IgD-negative memory B cell (primary cell): ENCODE measurements around the gene KANSL3. TPM values are rescaled to one million over a fixed set of nuclear protein-coding genes. Genes with fewer than 3 reads are reported as not detected.

ENCODE experiments used
- H3K27ac Mint-ChIP-seq, 3 donors: one replicate each; pipeline ENCODE4 v1.8.0; 2020 to 2022; ENCODE audit warnings: mild to moderate bottlenecking in 3 of 3, mixed read lengths in 3 of 3, moderate library complexity in 1 of 3
- H3K27me3 Mint-ChIP-seq: one replicate; pipeline ENCODE4 v1.8.0; 2021; ENCODE audit warnings: mixed read lengths
- H3K36me3 Mint-ChIP-seq: one replicate; pipeline ENCODE4 v1.8.0; 2020; ENCODE audit warnings: mild to moderate bottlenecking, mixed read lengths
- H3K4me1 Mint-ChIP-seq, 3 donors: one replicate each; pipeline ENCODE4 v1.8.0; 2020 to 2022; ENCODE audit warnings: mixed read lengths in 3 of 3, mild to moderate bottlenecking in 1 of 3
- H3K4me3 Mint-ChIP-seq, 4 donors: one replicate each; pipeline ENCODE4 v1.8.0; 2020 to 2022; ENCODE audit warnings: mild to moderate bottlenecking in 4 of 4, mixed read lengths in 4 of 4, moderate library complexity in 3 of 4
- H3K9me3 Mint-ChIP-seq, 3 donors: one replicate each; pipeline ENCODE4 v1.8.0; 2020 to 2021; ENCODE audit warnings: mixed read lengths in 3 of 3, mild to moderate bottlenecking in 1 of 3
- polyA plus RNA-seq: library from polyadenylated mRNA; unstranded; fragments of 300-500 nt; fragmentation: Illumina TruSeq; gene quantifications from one replicate; pipeline ENCODE4 v1.2.3, GENCODE V29; 2021

KANSL3 gene
- polyA plus RNA-seq, 1 donor from 2014 or later: 17.3 TPM

DNA sequence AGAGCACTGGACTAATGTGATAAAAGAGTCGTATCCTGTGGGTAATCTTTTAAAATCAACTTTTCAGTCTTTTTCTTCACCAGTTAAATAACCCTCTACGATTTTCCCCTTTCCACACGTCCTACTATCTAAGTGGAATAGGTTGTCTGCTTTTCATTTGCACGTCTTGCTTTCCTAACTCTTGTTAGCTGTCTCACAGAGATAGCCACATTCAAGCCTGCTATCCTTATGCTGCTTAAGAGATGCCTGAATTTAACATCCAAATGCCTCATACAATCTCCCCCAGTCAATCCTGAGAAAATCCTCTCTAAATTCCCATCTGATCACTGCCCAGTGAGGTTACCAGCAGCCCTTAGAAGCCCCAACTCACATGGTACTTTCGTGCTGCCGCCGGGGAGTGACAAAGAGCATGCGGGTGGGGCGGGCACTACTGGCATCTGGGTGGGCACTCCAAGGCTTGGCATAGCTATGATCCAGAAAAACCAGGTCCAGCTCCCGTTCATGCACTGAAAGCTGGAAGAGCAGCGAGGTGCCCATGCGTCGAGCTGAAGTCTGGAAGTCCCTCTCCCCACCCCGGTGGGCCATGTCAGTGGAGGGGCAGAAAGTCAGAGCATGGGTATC is 1.5 kb downstream of the KANSL3 start:
- H3K36me3 Mint-ChIP-seq: no peaks in the 10 kb centered on the region
- H3K4me3 Mint-ChIP-seq: peak overlapping the region; percentile 93 to 99 (median 96)
- H3K27ac Mint-ChIP-seq: peak overlapping the region in 2 of 3 donors; percentile 93 to 94
- no peaks in the 10 kb centered on the region for H3K27me3 Mint-ChIP-seq
- peaks cover 24 to 33% (median 30%) of the 10 kb centered on the region in 3 donors for H3K4me1 Mint-ChIP-seq
- H3K9me3 Mint-ChIP-seq: no peaks in the 10 kb centered on the region

DNA sequence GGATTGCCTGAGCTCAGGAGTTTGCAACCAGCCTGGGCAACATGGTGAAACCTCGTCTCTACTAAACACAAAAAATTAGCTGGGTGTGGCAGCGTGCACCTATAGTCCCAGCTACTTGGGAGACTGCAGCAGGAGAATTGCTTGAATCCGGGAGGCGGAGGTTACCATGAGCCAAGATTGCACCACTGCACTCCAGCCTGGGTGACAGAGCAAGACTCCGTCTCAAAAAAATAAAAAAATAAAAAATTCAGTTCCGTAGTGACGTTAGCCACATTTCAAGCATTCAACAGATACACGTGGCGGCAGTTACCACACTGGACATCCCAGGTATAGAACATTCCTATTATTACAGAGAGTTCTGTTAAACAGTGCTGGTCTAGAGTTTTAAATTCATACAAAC is 4.5 kb downstream of the KANSL3 start:
- Mint-ChIP-seq H3K27ac (no peak overlapping the region), H3K4me3 (peak overlapping the region in 1 of 4 donors; percentile 35), H3K27me3 (no peaks in the 10 kb centered on the region), H3K36me3 (no peaks in the 10 kb centered on the region), H3K4me1 (peaks cover 25 to 39% (median 26%) of the 10 kb centered on the region in 3 donors), H3K9me3 (no peaks in the 10 kb centered on the region)

- Mint-ChIP-seq H3K36me3 (no peaks in the 10 kb centered on the region), H3K4me3 (no peak overlapping the region), H3K27ac (no peak overlapping the region), H3K27me3 (no peaks in the 10 kb centered on the region), H3K9me3 (no peaks in the 10 kb centered on the region), H3K4me1 (peaks cover 14 to 37% (median 21%) of the 10 kb centered on the region in 3 donors)
These were observed 6.2 kb downstream of the KANSL3 start for GRCh38 chr2:96631804-96632435.

- Mint-ChIP-seq H3K4me3 (no peak overlapping the region), H3K27ac (no peak overlapping the region), H3K4me1 (peaks cover 9 to 16% (median 10%) of the 10 kb centered on the region in 3 donors), H3K36me3 (peaks cover 6% of the 10 kb centered on the region), H3K27me3 (no peaks in the 10 kb centered on the region), H3K9me3 (no peaks in the 10 kb centered on the region)
These were observed 11.6 kb downstream of the KANSL3 start for GRCh38 chr2:96626553-96626942.

DNA sequence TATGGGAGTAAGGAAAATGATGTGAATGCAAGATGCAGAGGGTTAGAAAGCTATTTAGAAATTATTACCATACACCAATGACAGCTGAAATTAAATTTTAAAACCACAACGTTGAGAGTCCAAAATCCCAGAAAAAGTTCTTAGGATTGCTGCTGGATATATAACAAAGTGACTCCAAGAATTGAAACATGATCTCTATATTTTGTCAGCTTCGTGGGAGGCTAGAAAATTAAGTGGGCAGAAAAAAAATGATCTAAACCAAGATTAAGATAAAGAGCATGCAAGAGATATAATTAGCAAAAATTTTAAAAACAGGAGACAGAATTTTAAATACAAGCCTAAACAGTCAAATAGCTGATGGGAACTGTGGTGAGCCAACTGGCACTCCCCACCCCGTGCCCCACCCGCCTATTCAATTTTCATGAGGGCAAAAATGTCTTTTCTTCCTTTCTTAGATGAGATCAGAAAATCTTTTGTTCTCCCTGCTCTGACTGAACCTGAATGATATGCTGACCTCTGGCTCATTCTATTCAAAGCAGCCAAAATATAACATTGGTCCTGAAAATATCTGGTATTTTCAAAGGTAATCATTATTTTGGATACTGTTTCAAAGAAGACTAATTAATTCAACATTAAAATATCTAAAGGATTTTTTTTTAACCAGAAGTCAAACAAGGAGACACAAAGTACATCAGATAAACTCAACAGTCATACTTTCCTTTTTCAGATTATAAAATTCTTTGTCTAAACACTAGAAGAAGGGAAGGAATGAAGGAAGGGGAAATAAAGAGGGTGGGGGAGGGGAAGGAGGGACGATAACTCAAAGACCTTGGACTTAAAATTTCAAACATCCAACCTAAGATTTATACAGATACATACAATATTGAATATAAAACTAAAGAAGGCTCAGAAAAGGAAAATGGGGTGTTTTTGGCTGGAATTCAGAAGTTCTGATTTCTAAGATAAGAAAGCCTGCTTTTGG is 12.2 kb downstream of the KANSL3 start:
- Mint-ChIP-seq H3K4me3 (no peak overlapping the region), H3K4me1 (peaks cover 9 to 13% (median 10%) of the 10 kb centered on the region in 3 donors), H3K27me3 (no peaks in the 10 kb centered on the region), H3K27ac (no peak overlapping the region), H3K36me3 (peaks cover 6% of the 10 kb centered on the region), H3K9me3 (no peaks in the 10 kb centered on the region)

DNA sequence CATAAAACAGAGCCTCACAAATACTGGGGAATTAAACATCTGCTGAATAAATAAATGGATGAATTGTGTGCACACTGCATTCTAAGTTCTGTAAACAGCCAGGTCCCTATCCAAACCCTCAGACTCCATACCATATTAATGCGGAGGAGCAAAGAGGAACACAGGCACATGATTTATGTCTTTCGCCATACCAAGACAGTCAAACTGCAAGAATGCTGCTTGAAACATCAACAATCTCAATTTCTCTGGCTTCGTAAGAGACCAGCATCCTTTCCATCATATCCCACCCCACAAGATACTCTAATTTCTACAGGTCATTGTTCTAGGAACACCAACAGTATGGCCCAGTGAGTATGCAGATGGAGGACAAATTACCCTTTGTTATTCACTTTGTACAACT is 15.0 kb downstream of the KANSL3 start:
- no peaks in the 10 kb centered on the region for H3K27me3 Mint-ChIP-seq
- peaks cover 6% of the 10 kb centered on the region for H3K36me3 Mint-ChIP-seq
- H3K27ac Mint-ChIP-seq: peak overlapping the region in 1 of 3 donors; percentile 76
- H3K4me3 Mint-ChIP-seq: no peak overlapping the region
- H3K4me1 Mint-ChIP-seq: peaks cover 8 to 11% (median 10%) of the 10 kb centered on the region in 3 donors
- no peaks in the 10 kb centered on the region for H3K9me3 Mint-ChIP-seq

- H3K4me3 Mint-ChIP-seq: peak overlapping the region in 1 of 4 donors; percentile 41
- peak overlapping the region in 2 of 3 donors; percentile 59 to 65 for H3K27ac Mint-ChIP-seq
- H3K36me3 Mint-ChIP-seq: peaks cover 6% of the 10 kb centered on the region
These were observed 15.6 kb downstream of the KANSL3 start for GRCh38 chr2:96622544-96622943.

DNA sequence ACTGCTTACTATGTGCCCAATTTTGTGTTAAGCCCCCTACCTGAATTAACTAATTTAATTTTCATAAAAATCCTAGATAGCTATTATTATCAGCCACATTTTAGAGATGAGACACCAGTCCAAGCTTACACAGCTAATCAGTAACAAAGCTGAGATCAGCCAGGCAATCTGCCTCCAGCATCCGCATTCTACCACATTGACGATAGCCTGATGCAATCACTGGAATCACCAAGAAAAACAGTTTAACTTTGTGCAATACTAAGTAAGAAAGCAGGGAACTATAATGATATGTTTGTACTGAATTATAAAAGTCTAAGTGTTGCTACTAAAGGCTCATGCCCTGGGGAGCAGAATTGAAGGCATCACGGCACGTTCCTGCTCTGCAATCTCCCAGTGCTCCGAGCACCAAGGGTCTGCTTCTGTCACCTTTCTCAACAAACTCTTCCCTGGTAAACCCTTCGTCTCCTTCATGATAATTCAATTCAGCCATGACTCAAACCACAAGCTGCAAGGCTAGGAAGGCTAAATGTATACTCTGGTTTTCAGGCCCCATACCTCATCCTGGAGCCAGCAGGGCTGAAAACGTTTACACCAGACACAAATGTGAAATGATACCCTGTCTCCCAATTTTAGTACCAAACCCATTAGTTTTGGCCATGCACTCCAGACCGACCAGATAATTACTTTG is 19.4 kb downstream of the KANSL3 start:
- Mint-ChIP-seq H3K4me1 (peaks cover 5 to 12% (median 7%) of the 10 kb centered on the region in 3 donors), H3K36me3 (peaks cover 9% of the 10 kb centered on the region), H3K27me3 (no peaks in the 10 kb centered on the region), H3K27ac (no peak overlapping the region), H3K9me3 (no peaks in the 10 kb centered on the region), H3K4me3 (peak overlapping the region in 1 of 4 donors; percentile 33)

More at GRCh38 chr2:96622544-96622943, 15.6 kb downstream of the KANSL3 start:
- Mint-ChIP-seq H3K4me1 (peaks cover 8 to 10% (median 9%) of the 10 kb centered on the region in 3 donors), H3K27me3 (no peaks in the 10 kb centered on the region), H3K9me3 (no peaks in the 10 kb centered on the region)

DNA sequence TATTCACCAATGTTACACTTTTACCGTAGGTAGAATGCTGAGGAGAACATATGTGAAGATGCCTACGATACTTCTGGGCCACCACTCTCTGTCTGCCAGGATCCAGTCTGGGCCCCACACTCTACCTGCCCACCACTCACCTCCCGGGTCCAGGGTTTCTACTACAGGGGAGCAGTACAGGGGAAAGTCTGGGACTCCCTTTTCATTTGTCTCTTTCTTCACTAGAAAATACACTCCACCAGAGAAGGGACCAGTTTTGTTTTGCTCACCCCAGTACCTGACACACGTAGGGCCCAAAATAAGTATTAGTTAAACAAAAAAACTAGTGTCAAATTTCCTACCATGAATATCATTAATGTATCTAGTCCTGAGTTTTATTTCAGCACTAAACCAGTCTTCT is 21.1 kb downstream of the KANSL3 start:
- Mint-ChIP-seq H3K36me3 (peaks cover 5% of the 10 kb centered on the region), H3K27me3 (no peaks in the 10 kb centered on the region), H3K9me3 (no peaks in the 10 kb centered on the region), H3K27ac (no peak overlapping the region), H3K4me1 (peaks cover 0 to 3% (median 3%) of the 10 kb centered on the region in 3 donors), H3K4me3 (no peak overlapping the region)

DNA sequence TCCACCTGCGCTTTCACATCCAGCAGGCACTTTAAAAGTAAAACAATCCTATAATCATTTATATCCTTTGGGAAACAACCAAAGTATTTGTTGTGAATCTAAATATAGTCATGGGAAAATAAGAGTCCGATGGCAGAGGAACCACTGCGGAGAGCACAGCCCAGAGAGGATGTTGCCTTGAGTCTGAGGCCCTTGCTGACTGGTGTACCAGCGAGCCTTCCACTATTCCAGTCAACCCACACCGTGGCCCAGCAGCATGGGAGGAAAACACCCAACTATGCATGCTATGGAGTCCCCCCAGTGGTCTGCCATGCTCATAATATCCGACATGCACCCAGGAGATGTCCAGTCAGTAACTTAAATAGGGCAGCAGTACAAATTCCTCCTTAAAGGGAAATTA is 21.6 kb downstream of the KANSL3 start:
- H3K4me1 Mint-ChIP-seq: peaks cover 0 to 3% (median 3%) of the 10 kb centered on the region in 3 donors
- peaks cover 5% of the 10 kb centered on the region for H3K36me3 Mint-ChIP-seq
- no peak overlapping the region for H3K4me3 Mint-ChIP-seq
- no peaks in the 10 kb centered on the region for H3K27me3 Mint-ChIP-seq
- H3K27ac Mint-ChIP-seq: no peak overlapping the region
- H3K9me3 Mint-ChIP-seq: no peaks in the 10 kb centered on the region

GRCh38 chr2:96616128-96616527 is 22.0 kb downstream of the KANSL3 start:
- H3K9me3 Mint-ChIP-seq: no peaks in the 10 kb centered on the region
- no peaks in the 10 kb centered on the region for H3K27me3 Mint-ChIP-seq
- H3K4me3 Mint-ChIP-seq: no peak overlapping the region
- peaks cover 5% of the 10 kb centered on the region for H3K36me3 Mint-ChIP-seq
- no peak overlapping the region for H3K27ac Mint-ChIP-seq
- peaks cover 0 to 3% (median 3%) of the 10 kb centered on the region in 3 donors for H3K4me1 Mint-ChIP-seq

DNA sequence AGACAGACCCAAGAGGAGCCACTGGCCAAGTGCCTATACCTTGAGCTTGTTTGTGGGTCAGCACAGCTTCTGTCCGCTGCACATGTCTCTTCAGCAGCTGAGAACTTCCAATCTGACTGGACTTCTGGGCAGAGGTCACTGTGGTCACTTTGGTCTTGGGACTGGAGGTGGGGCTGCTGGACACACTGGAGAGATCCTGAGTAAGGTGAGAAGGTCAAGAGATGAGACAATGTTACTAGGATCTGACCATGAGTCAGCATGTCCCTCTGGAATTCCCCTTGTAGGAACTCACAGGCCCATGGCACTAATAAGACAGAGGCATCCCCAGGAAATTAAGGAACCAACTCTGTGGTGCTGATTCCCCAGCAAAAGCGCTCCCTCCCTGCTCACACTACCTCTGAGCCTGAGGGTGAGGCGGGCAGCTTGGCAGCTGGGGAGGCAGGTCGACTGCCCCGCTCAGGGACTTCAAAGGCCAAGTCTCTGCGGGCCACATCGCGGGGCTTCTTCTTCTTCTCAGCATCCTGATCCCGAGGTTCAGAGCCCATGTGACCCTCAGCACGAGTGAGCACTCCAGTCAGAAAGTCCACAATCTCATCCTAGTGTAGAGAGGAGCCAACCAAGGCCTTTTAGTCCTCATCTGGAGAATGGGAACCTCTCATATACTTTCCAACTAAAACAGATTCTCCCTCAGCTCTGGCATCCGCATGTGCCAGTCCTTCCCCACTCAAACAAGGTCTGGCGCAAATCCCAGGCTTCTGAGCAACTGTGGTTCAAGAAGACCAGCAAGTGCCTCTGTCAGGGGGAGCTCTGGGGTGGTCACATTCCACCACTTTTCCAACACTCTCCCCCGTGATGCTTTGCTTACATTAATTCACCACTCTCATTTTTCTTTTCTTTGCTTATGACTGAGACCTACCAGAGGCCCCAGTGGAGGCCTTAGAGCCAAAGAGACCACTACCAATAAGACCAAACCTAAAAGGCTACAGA is 29.4 kb downstream of the KANSL3 start:
- Mint-ChIP-seq H3K27me3 (no peaks in the 10 kb centered on the region), H3K36me3 (peaks cover 2% of the 10 kb centered on the region), H3K4me1 (peaks cover 0 to 5% (median 0%) of the 10 kb centered on the region in 3 donors), H3K9me3 (no peaks in the 10 kb centered on the region), H3K27ac (peak overlapping the region in 1 of 3 donors; percentile 71), H3K4me3 (no peak overlapping the region)

DNA sequence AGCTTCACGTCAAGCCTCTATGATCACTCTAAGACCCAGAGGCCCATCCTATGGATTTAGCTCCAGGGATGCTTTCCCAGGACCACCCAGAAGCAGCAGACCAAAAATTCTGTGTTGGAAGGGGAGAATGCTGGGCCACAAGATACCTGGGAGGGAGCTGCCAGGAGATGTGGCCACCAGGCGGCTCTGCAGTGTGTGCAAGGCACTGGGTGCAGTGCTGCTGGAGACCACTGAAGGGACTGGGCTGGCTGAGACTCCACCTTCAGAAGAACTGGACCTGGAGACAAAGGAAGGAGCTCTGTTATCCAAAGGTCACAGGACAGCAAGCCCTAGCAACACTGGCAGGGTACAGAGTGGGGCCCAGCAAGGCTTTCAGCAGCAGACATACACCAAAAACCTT is 34.0 kb downstream of the KANSL3 start:
- Mint-ChIP-seq H3K27me3 (no peaks in the 10 kb centered on the region), H3K4me1 (peaks cover 0 to 5% (median 0%) of the 10 kb centered on the region in 3 donors), H3K36me3 (no peaks in the 10 kb centered on the region), H3K4me3 (no peak overlapping the region), H3K27ac (no peak overlapping the region), H3K9me3 (no peaks in the 10 kb centered on the region)
